NCI-H2029 treated with DMSO at 0.1 percent for 48 hours (cell line): ENCODE measurements around the gene LTBP2.

Source experiments
- DNase-seq: peaks from one replicate; lab custom pipeline; 2025; lab: John Stamatoyannopoulos, UW

Gene LTBP2

DNA sequence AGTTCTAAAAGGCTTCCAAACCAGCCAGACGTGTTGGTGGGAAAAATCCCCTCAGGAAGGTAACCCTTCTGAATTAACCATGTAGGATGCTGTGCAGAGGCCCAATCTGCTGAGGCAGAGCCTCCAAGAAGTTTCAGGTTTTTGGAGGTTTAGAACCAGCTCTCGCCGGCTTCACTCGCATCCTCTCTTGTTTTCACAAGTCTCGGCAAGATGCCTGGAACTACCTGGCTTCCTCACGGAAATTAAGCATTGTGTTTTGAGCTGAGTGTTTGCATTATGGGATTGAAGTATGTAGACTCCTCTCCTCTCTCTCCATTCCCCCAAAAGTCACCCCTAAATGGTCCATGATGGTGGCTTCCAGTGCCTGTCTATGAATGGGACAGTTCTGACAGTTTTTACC, 20.6 kb downstream of the LTBP2 start:
- no peak for DNase-seq

DNA sequence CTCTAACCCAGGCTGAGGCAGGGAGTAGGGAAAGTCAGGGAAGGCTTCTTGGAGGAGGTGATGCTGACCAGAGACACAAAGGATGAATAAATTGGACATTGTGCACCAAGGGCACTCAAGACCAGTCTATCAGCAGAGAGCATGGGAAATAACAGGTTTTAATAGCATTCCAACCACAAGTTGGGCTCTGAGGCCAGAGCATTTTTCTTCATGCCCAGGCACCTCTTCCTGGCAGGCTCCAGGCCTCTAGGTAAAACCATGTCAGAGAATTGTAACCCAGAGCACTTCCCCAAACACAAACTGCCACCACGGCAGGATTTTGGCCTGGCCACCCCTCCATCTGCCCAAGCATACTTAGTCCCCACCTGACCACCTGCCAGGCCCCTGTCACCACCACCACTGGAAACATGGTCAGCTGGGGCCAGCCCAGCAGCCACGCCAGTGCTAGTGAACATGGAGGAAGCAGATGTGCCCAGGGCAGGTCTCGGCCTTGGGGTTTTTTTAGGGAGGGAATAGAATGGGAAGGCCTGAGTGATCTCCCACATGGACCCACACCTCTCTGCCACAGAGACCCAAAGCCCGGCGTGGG, 22.7 kb downstream of the LTBP2 start:
- DNase-seq: no peak

DNA sequence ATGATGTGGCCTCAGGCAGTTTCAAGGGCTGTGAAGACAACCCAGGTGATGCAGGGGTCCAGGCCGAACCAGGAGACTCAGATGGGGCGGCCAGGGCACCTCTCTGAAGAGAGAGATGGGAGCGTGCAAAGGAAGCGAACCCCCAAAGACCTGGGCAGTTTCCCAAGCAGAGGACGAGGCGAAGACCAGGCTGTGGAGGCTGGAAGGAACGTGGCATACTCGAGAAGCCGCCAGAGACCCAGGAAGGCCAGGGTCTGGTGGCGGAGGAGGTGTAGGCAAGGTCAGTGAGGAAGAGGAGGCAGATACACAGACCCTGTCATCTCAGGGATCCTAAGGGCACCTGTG, 24.7 kb downstream of the LTBP2 start:
- DNase-seq: no peak

DNA sequence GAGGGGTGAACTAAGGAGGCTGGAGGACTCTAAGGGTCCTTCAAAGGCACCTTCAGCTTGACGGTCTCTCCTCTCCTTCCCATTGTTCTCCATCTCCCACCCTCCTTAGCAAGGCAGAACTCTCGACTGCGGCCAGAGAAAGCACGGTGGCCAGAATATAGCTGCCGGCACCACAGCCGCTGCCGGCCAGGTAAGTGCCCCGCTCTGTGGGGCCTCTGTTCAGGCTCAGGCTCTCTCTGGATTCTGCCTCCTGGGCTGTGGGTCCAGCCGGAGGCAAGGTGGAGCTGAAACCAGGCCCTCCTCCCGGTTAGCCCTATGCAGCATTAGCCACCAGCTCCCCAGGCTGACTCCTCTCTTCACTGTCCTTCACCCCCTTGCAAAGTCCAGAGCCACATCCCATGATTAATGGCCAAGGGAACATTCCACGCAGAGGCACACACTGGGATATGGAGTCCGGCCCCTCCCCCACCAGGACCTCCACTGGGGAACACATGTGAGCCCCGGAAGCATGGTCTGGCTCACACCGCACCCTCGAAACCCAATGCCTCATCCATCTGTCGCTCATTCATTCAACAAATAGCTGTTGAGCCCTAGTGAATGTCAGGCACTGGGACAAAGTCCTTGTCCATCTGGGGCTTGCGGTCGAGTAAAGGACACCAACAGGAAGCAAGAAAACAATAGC, 25.2 kb downstream of the LTBP2 start:
- DNase-seq: no peak

- DNase-seq: no peak
These were observed 26.4 kb downstream of the LTBP2 start for GRCh38 chr14:74585406-74586335.

DNA sequence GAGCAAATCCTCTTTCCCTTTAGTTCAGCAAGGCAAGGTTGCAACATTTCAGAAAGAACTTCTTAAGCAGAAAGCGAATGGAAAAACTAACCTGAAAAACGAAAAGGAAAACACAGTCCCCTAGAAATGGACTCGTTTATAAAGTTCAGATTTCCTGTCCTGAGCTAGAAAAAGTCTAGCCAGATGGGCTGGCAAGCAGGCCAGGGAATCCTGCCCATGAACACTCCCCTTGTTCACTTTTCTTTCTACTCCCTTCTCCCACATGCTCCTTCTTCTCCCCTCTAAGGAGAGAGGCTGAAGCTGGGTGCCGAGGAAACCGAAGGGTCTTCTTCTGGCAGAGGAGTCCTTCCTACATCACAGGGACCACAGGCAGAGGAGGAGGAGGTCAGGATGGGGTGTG, 27.1 kb downstream of the LTBP2 start:
- no peak for DNase-seq

- DNase-seq: no peak
These were observed 28.2 kb downstream of the LTBP2 start for GRCh38 chr14:74583689-74584434.

DNA sequence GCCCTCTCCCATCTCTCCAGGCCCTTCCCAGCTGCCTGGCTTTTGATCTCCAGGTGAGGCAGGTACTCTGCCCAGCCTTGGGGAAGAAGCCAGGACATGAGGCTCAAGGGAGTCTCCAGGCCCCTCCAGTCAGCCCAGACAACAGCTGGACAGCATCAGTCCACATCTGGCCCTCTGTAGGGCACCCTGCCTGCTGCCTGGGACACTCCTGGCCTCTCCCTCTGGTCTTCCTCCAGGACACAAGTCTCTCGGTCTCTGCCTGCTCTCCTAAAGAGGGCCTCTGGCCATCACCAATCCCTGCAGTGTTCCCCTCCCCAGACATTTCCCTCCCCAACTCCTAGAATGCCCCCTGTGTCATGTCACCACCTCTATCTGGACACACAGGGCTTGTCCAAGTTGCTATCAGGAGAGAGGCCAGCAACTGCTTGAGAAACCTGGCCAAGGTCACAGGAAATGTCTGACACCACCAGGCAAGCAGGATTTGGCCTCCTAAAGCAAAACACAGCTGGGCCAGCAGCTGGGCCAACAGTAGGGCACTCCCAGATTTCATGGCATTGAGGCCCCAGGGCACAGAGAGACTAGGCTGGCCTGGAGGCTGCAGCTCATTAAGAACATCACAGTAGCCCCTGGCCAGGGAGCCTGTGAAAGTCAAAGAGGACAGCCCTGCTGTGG, 29.0 kb downstream of the LTBP2 start:
- no peak for DNase-seq

GRCh38 chr14:74580275-74580672, 31.8 kb downstream of the LTBP2 start:
- DNase-seq: no peak

GRCh38 chr14:74579447-74580274, 32.4 kb downstream of the LTBP2 start:
- DNase-seq: no peak

GRCh38 chr14:74578479-74578878, 33.6 kb downstream of the LTBP2 start:
- DNase-seq: no peak

- no peak for DNase-seq
These were observed 34.1 kb downstream of the LTBP2 start for GRCh38 chr14:74577948-74578275.

- DNase-seq: no peak
These were observed 34.6 kb downstream of the LTBP2 start for GRCh38 chr14:74577247-74577947.

DNA sequence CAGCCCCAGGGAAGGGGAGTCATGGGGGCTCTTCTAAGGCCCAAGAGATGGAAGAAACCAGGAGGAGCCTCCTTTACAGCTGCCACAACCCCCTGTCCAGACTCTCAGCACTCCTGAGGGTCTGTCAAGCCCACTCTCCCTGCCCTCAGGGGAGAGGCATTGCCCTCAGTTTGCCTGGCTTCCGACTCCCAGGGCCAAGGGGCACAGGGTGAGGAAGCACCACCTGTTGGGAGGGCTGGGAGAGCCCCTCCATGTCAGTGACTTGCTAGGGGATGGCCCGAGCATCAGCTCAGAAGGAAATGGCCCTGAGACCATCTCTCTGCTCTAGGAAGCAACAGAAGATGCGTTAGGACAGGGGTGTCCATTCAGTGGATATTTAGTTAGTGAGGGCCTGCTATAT, 36.1 kb downstream of the LTBP2 start:
- DNase-seq: no peak

GRCh38 chr14:74575507-74575906, 36.5 kb downstream of the LTBP2 start:
- DNase-seq: no peak

GRCh38 chr14:74574706-74575105, 37.3 kb downstream of the LTBP2 start:
- DNase-seq: no peak

- no peak for DNase-seq
These were observed 38.0 kb downstream of the LTBP2 start for GRCh38 chr14:74574090-74574433.

DNA sequence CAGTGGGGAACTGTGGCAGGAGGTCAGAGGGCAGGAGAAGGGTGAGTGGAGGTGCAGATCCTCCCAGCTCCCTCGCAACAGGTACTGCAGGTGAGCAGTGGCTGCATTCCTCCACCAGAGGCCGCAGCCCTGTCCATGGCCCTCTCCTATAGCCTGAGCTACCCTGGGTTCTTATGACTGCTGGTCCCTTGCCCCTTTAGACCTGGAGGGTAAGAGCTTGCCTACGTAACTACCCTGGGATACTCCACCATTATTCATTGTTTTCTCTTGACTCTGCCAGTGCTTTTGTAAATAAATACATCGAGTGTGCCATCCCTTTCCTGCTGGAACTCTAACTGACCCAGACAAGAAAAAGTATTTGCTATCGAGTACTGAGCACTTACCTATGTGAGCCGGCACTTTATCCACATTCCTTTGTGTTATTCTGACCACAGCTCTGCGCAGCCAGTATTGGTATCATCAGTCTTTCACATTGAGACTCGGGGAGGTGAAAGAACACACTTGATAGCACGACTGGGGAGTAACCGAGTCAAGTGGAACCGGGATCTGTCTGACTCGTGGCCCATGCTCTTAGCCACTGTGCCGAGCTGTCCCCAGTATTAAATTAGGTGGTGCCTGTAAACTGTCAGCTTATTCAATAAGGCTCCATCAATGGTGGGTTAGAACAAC, 38.5 kb downstream of the LTBP2 start:
- DNase-seq: no peak

DNA sequence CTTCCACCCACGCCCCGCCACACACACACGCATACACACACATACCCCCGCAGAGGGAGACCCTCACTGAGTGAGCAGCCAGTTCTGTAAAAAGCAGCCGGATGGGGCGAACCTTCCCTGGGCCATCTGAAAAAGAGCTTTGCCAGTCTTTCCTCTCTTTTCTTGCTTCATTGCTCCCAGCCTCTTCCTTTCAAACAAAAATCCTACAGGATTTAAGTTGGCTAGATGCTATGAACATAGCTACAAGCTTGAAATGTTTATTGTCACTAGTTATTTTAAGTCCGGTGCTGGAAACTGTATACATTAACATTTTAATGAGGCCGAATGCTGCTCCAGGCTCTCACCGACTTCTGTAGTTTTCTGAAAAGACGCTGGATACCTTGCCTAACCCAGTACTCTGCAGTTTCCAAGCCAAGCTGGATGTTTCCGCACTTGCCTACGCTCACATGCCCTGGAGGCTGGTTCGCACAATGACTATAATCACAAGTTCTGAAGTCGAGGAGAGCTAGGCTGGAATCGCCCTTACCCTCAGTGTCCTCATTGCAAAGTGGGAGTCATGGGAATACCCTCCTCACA, 39.2 kb downstream of the LTBP2 start:
- no peak for DNase-seq
